GM19043 (cell line): Measurements from ENCODE around the gene RFXAP.

ENCODE experiments used
- ATAC-seq: cut with Tn5 transposase; IDR thresholded peaks from one replicate; pipeline ENCODE4 v1.9.1; 2021; ENCODE audit warnings: low read depth; ENCODE audit not compliant: unreplicated experiment

RFXAP gene

GRCh38 chr13:36862722-36863121, 43.7 kb downstream of the RFXAP start:
- ATAC-seq: no peak

- no peak for ATAC-seq
Measured at GRCh38 chr13:36865265-36865664, 46.2 kb downstream of the RFXAP start.

GRCh38 chr13:36866232-36866631, 47.2 kb downstream of the RFXAP start:
- ATAC-seq: no peak

- no peak for ATAC-seq
Measured at GRCh38 chr13:36870050-36870692, 51.1 kb downstream of the RFXAP start.

GRCh38 chr13:36872621-36873020, 53.6 kb downstream of the RFXAP start:
- no peak for ATAC-seq

GRCh38 chr13:36875431-36875830, 56.4 kb downstream of the RFXAP start:
- no peak for ATAC-seq

- ATAC-seq: no peak
Measured at GRCh38 chr13:36875961-36876360, 56.9 kb downstream of the RFXAP start.
